ENCODE measurements around the gene CEL.
A peak's percentile ranks its signal among the peaks of the same experiment; 100 is the strongest.
"Not testable (repeated sequence)": the region's sequence is repeated elsewhere in the genome, so short reads cannot be mapped to it uniquely, and the experiment has no call there.

Gene CEL

GRCh38 chr9:133058071-133058470, 3.7 kb upstream of the CEL start:
- no peak for TF ChIP-seq CTCF (conservative IDR thresholded peaks at IDR 0.05; ENCODE audit: low read length)
- H3K4me3 ChIP-seq (ENCODE audit: low read length): no peak overlapping the region
- DNase-seq (ENCODE audit: low read depth): no peak

- no peak for TF ChIP-seq CTCF (conservative IDR thresholded peaks at IDR 0.05; ENCODE audit: low read length)
- DNase-seq (ENCODE audit: low read depth): no peak
- no peak overlapping the region for H3K4me3 ChIP-seq (ENCODE audit: low read length)
Measured at GRCh38 chr9:133058550-133059320, 3.0 kb upstream of the CEL start.

- H3K4me3 ChIP-seq (ENCODE audit: low read length): no peak overlapping the region
- DNase-seq (ENCODE audit: low read depth): no peak
- TF ChIP-seq CTCF (conservative IDR thresholded peaks at IDR 0.05; ENCODE audit: low read length): no peak
Measured at GRCh38 chr9:133059623-133060022, 2.2 kb upstream of the CEL start.

GRCh38 chr9:133060417-133060841, 1.4 kb upstream of the CEL start:
- no peak overlapping the region for H3K4me3 ChIP-seq (ENCODE audit: low read length)
- no peak for TF ChIP-seq CTCF (conservative IDR thresholded peaks at IDR 0.05; ENCODE audit: low read length)
- DNase-seq (ENCODE audit: low read depth): no peak

GRCh38 chr9:133061019-133061763, 590 bp upstream of the CEL start:
- not testable (repeated sequence) for H3K4me3 ChIP-seq (ENCODE audit: low read length)
- peak; percentile 13 for DNase-seq (ENCODE audit: low read depth)

- DNase-seq (ENCODE audit: low read depth): not testable (repeated sequence)
Measured at GRCh38 chr9:133062569-133062968, 788 bp downstream of the CEL start.

GRCh38 chr9:133063159-133063499, 1.3 kb downstream of the CEL start:
- TF ChIP-seq CTCF (conservative IDR thresholded peaks at IDR 0.05; ENCODE audit: low read length): no peak
- no peak overlapping the region for H3K4me3 ChIP-seq (ENCODE audit: low read length)
- DNase-seq (ENCODE audit: low read depth): no peak

More at GRCh38 chr9:133062569-133062968, 788 bp downstream of the CEL start:
- H3K4me3 ChIP-seq (ENCODE audit: low read length): not testable (repeated sequence)

GRCh38 chr9:133063500-133064231, 1.9 kb downstream of the CEL start:
- DNase-seq (ENCODE audit: low read depth): no peak
- H3K4me3 ChIP-seq (ENCODE audit: low read length): no peak overlapping the region
- no peak for TF ChIP-seq CTCF (conservative IDR thresholded peaks at IDR 0.05; ENCODE audit: low read length)
